Stimulated activated CD4-positive, alpha-beta T cell treated with anti-CD3 and anti-CD28 coated beads, TNF-alpha, amount 100 ng/mL, for 48 hours (primary cell): ENCODE measurements around the gene SMG6.
"Not testable (repeated sequence)": the region's sequence is repeated elsewhere in the genome, so short reads cannot be mapped to it uniquely, and the experiment has no call there.

Experiments used
- DNase-seq, 3 donors: peaks; one replicate each; pipeline ENCODE4 v3.0.0-alpha.2; 2020; ENCODE audit warnings: low read depth in 3 of 3

SMG6 gene

GRCh38 chr17:2144701-2145100 is 158.9 kb downstream of the SMG6 start:
- no peak for DNase-seq

GRCh38 chr17:2143332-2143731 is 160.3 kb downstream of the SMG6 start:
- no peak for DNase-seq

- DNase-seq, result not testable (repeated sequence)
These were observed 160.9 kb downstream of the SMG6 start for GRCh38 chr17:2142682-2143081.

- no peak for DNase-seq
These were observed 162.9 kb downstream of the SMG6 start for GRCh38 chr17:2140683-2141082.

- no peak for DNase-seq
These were observed 164.8 kb downstream of the SMG6 start for GRCh38 chr17:2138761-2139160.

GRCh38 chr17:2138318-2138717 is 165.3 kb downstream of the SMG6 start:
- no peak for DNase-seq

GRCh38 chr17:2137342-2138098 is 166.1 kb downstream of the SMG6 start:
- no peak for DNase-seq

GRCh38 chr17:2136241-2136640 is 167.3 kb downstream of the SMG6 start:
- DNase-seq, result no peak

GRCh38 chr17:2128011-2128410 is 175.6 kb downstream of the SMG6 start:
- no peak for DNase-seq

GRCh38 chr17:2125013-2125535 is 178.5 kb downstream of the SMG6 start:
- DNase-seq, result no peak

GRCh38 chr17:2124391-2124790 is 179.2 kb downstream of the SMG6 start:
- DNase-seq, result no peak

GRCh38 chr17:2123375-2124251 is 180.0 kb downstream of the SMG6 start:
- no peak for DNase-seq

- DNase-seq, result no peak
These were observed 180.8 kb downstream of the SMG6 start for GRCh38 chr17:2122641-2123302.

- no peak for DNase-seq
These were observed 182.8 kb downstream of the SMG6 start for GRCh38 chr17:2120586-2121335.

- no peak for DNase-seq
These were observed 190.3 kb downstream of the SMG6 start for GRCh38 chr17:2113279-2113622.

GRCh38 chr17:2111691-2112090 is 191.9 kb downstream of the SMG6 start:
- DNase-seq, result no peak

GRCh38 chr17:2110436-2110835 is 193.1 kb downstream of the SMG6 start:
- no peak for DNase-seq

GRCh38 chr17:2108170-2108569 is 195.4 kb downstream of the SMG6 start:
- DNase-seq, result no peak

GRCh38 chr17:2107506-2107905 is 196.1 kb downstream of the SMG6 start:
- DNase-seq, result no peak

- no peak for DNase-seq
These were observed 196.5 kb downstream of the SMG6 start for GRCh38 chr17:2107050-2107449.

- DNase-seq, result no peak
These were observed 197.2 kb downstream of the SMG6 start for GRCh38 chr17:2106308-2106955.
